NT2/D1 (cell line): ENCODE data around the gene PTGR2.

Source experiments
- SUZ12 ChIP-seq: IDR thresholded peaks from 2 replicates; pipeline ENCODE4 v1.6.1; 2011; ENCODE audit not compliant: insufficient read length, insufficient read depth; ENCODE audit errors: extremely low read depth
- YY1 ChIP-seq: IDR thresholded peaks from 2 replicates; pipeline ENCODE4 v1.6.1; 2011; ENCODE audit not compliant: insufficient read length, insufficient read depth
- ZNF274 ChIP-seq: IDR thresholded peaks from 2 replicates; pipeline ENCODE4 v1.6.1; 2011; ENCODE audit warnings: mild to moderate bottlenecking, low read depth, low read length

GRCh38 chr14:73859145-73859544, 7.5 kb downstream of the PTGR2 start:
- TF ChIP-seq YY1 (no peak), ZNF274 (no peak), SUZ12 (no peak)
